T-helper 22 cell (primary cell): ENCODE data around the gene ECPAS.
"Not testable (repeated sequence)": the region's sequence is repeated elsewhere in the genome, so short reads cannot be mapped to it uniquely, and the experiment has no call there.

Experiments
- DNase-seq: peaks from one replicate; pipeline ENCODE4 v3.0.0-alpha.2; 2020; ENCODE audit warnings: low read depth

ECPAS gene, protein sequence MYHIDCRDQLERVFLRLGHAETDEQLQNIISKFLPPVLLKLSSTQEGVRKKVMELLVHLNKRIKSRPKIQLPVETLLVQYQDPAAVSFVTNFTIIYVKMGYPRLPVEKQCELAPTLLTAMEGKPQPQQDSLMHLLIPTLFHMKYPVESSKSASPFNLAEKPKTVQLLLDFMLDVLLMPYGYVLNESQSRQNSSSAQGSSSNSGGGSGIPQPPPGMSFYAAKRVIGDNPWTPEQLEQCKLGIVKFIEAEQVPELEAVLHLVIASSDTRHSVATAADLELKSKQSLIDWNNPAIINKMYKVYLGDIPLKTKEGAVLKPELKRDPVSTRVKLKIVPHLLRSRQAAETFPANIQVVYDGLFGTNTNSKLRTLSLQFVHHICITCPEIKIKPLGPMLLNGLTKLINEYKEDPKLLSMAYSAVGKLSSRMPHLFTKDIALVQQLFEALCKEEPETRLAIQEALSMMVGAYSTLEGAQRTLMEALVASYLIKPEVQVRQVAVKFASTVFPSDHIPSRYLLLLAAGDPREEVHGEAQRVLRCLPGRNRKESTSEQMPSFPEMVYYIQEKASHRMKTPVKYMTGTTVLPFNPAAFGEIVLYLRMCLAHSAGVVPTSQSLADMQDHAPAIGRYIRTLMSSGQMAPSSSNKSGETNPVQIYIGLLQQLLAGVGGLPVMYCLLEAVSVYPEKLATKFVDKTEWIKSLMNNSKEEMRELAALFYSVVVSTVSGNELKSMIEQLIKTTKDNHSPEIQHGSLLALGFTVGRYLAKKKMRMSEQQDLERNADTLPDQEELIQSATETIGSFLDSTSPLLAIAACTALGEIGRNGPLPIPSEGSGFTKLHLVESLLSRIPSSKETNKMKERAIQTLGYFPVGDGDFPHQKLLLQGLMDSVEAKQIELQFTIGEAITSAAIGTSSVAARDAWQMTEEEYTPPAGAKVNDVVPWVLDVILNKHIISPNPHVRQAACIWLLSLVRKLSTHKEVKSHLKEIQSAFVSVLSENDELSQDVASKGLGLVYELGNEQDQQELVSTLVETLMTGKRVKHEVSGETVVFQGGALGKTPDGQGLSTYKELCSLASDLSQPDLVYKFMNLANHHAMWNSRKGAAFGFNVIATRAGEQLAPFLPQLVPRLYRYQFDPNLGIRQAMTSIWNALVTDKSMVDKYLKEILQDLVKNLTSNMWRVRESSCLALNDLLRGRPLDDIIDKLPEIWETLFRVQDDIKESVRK (N-terminal part only)

DNA sequence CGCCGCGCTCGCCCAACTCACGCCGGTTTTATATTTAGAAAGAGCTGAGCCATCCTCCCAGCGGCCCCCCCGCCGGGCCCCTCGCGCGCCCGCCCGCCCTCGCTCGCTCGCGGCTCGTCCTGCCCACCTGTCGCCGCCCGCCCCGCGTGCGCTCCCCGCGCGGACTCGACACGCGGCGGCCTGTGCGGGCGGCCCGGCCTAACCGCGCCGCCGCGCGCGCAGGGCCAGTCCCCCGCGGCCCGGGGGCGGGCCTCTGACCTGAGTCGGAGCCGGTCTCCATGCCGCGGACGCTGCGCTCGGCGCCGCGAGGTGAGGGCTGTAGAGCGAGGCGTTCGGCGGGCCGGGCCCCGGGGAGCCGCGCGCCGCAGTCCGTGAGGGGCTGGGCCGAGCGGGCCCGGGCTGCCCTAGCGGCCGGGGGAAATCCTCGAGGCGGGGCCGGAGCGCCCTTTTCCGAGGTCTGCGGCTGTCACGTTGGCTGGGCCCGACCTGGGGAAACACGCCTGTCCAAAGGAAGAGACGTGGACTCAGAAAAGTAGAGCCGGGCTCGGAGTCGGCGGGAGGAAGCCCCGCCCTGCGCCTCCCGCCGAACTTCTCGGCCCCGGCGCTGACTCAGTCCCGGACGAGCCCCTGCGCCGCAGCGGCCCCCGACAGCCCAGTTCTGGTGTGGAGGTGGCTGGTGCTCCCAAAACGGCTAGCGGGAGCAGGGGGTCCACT lies at the start of gene ECPAS:
ECPAS (minus strand) TSS at position 526 of the 714 bp plus-strand sequence. CDS start 11,465 bp downstream, outside the sequence.
- peak; percentile 43 for DNase-seq

DNA sequence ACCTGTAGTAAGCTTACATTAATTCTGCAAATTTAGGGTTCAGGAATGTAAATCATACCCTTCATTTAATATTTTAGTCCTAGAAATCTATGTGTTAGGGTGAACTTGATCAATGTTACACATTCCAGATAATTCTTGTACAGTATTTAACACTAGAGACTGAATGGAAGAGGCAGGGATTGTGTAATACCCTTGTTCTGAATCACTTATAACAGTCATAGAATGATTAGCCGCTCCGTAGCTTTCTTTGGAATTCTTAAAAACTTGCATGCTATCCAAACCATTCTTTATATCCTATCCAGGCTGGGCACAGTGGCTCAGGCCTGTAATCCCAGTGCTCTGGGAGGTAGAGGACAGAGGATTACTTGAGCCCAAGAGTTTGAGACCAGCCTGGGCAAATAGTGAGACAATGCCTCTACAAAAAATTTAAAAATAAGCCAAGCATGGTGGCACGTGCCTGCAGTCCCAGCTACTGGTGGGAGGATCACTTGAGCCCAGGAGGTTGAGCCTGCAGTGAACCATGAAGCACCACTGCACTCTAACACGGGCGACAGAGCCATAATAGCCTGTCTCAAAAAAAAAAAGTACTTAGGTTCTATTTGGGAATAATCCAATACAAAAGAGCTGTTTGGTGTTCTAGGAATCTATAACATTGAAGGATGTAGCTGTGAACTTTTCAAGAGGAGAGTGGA lies 49.1 kb upstream of the ECPAS start:
- DNase-seq, result no peak

DNA sequence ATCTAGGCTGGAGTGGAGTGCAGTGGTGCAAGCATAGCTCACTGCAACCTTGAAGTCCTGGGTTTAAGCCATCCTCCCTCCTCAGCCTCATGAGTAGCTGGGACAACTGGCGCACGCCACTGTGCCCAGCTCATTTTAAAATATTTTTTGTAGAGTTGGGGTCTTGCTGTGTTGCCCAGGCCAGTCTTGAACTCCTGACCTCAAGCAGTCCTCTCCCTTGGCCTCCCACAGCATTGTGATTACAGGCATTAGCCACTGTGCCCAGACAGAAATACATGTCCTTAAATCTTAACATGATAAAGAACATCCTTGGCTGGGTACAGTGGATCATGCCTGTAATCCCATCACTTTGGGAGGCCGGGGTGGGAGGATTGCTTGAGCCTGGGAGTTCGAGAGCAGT lies 47.5 kb upstream of the ECPAS start:
- no peak for DNase-seq

DNA sequence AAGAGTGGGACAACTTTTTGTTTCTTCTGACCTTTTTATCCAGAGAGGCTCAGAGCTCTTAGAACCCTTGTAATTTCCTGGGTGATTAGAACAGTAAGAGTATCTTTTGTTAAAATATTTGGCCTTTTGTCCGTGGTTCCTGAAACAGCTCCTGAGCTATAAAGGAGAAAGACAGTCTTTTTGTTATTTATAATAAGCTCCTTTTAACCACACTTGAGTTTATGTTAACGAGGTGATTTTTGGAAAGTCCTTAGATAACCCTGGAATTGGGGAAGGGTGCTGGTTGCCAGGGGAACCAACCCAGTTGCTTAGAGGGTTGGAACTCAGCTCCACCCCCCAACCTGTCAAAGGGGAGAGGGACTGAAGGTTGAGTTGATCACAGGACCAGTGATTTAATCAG lies 45.6 kb upstream of the ECPAS start:
- DNase-seq, result no peak

DNA sequence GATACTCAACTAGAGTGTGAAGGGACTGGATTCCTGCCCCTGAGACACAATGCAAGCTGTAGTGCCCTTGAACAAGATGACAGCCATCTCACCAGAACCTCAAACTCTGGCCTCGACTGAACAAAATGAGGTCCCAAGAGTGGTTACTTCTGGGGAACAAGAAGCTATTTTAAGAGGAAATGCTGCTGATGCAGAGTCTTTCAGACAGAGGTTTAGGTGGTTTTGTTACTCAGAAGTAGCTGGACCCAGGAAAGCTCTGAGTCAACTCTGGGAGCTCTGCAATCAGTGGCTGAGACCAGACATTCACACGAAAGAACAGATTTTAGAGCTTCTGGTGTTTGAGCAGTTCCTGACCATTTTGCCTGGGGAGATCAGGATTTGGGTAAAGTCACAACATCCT lies 43.2 kb upstream of the ECPAS start:
- DNase-seq, result no peak

DNA sequence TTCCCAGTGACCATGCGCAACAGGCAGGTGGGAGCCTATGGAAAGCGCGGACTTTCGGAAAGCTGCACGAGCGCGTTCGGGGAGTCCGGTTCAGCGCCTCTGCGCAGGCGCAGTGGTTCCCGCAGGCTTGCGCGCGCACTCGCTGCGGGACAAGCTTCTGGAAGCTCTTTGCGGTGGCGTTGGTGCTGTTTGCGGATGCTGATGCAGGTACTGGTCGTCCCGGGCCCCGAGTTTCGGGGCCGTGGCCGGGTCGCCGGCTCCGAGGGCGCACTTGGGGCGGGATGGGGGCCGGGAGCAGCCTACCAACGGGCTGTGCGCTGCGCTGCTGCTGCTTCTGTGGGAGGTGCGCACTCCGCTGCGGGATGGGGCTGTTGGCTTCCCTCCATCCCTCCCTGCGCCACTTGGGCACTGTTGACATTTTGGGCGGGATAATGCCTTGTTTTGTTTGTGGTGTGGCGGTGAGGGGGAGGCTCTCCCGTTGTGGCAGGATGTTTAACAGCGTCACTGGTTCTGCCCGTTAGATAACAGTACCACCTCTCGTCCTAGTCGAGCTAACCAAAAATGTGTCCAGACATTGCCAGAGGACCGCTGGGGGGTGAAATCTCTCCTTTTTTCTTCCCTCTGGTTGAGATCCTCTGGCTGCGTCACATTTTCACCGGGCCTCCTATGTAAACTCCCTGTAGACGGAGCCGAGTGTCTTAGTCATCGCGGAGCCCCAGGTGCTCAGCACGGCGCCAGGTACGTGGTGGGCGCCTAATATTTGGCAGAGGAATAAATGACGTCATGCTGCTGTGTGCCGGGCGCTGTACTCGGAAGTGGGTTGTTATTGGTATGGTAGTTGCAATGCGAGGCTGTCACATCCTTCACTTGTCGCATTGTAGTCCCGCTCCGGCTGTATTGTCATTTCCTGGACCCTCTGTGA lies 41.1 kb upstream of the ECPAS start, which contains the start of gene ZNF483:
ZNF483 (plus strand) TSS at position 124 of the 922 bp plus-strand sequence. CDS start 2,217 bp downstream, outside the sequence.
- DNase-seq, result peak; percentile 71

DNA sequence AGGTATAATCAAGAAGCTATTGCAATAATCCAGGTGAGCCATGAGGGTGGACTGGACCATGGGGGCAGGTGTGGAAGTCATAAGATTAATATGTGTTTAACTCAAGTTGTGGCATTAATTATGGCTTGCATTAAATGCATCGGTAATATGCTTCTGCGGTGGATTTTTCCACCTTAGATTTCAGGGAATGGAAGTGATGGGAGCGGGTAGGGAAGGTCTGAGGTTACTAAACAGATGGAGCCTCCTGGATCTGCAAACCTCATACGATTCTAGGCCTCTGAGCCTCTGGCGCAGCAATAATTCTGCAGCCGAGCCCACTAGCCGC lies 40.5 kb upstream of the ECPAS start:
- no peak for DNase-seq

DNA sequence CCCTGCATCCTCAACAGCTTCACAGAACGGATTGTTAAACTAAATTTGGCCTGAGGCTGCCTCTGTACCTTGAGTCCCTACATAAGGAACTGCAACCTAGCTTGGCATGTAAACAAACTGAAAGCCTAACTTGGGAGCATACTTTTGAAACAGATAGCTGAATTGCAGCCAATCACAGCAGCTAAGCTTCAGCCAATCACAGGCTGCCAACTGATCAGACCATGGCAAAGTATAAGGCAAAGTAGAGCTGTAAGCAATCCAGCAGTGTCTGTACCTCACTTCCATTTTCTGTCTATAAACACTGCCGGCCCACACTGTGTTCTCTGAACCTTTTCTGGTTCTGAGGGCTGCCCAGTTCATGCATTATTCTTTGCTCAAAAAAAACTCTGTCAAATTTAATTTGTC lies 31.9 kb upstream of the ECPAS start:
- DNase-seq, result no peak

DNA sequence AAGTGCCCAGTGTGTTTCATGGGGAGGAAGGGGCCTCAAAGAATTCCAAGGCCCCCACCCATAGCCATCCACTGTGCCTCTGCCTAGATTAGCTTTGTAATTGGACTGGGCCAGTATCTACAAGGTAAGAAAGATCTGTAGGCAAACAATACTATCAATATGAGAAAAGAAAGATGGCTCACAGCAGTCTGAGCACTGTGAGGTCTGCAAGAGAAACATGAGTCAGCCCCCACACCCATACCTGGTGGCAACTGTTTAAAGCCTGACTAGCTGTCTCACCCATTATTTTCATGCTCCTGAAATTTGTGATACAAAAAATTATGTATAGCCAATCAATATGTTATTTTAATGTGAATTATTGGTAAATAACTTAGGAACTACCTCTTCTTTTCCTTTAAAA lies 30.8 kb upstream of the ECPAS start:
- no peak for DNase-seq

DNA sequence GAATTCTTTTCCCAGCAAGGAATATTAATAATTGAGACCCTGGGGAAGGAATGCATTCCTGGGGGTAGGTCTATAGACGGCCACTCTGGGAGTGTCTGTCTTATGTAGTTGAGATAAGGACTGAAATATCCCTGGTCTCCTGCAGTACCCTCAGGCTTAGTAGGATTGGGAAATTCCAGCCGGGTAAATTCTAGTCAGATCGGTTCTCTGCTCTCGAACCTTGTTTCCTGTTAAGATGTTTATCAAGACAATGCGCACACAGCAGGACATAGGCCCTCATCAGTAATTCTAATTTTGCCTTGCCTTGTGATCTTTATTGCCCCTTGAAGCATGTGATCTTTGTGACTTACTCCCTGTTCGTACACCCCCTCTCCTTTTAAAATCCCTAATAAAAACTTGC lies 27.4 kb upstream of the ECPAS start:
- DNase-seq, result not testable (repeated sequence)

DNA sequence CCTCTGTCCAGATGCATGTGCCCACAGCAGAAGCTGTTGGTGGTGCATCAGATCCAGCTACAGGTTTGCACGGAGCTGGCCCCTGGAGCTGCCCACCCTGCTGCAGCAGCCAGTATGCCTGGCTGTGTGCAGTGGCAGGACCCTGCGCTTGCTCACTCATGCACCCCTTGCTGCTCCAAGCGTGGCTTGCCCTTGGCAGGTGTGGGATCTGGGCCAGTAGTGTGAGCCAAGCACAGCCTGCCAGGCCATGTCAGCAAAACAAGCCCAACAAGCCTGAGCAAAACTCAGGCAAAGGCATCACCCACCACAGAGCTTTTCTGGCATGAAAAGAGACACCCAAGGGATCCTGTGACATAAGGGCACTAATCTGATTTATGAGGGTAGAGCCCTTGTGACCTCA lies 18.3 kb upstream of the ECPAS start:
- no peak for DNase-seq

DNA sequence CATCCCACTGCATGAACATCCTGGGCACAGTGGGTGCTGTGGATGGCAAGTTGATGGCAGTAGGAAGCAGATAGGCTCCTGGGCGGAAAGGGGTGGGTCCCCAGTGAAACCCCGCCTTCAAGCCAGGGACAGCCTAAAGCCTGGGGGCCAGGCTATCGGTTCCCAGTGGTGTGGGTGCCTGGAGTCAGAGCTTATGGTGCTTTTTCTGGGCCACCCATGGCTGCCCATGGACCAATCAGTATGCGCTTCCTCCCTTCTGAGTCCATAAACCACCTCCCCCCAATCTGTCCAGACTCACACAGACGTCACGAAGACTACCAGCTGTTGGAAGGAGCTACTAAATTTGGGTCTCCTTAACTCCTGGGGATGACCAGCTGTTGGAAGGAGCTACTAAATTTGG lies 17.5 kb upstream of the ECPAS start:
- no peak for DNase-seq

DNA sequence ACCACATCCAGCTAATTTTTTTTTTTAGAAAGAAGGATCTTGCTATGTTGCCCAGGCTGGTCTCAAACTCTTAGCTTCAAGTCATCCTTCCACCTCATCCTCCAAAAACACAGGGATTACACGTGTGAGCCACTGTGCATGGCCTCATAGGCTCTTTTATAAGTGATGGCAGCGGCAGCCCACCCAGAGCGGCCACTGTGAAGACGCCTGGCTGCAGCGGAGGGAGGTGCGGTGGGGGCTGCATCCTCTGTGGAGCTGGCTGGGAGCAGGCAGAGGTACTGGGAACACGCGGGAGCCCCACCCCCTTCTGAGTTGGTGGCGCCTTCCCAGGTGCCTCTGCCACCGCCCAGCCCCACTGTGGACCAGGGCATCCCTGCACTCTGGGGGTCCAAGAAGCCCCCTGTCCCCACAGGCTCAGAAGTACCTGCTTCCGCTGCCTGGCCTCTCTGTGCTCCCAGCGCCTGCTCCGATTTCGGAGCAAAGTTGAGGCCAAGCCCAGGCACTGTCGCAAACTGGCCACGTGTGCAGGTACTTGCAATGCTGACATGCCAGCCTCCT lies 16.9 kb upstream of the ECPAS start:
- DNase-seq, result no peak

DNA sequence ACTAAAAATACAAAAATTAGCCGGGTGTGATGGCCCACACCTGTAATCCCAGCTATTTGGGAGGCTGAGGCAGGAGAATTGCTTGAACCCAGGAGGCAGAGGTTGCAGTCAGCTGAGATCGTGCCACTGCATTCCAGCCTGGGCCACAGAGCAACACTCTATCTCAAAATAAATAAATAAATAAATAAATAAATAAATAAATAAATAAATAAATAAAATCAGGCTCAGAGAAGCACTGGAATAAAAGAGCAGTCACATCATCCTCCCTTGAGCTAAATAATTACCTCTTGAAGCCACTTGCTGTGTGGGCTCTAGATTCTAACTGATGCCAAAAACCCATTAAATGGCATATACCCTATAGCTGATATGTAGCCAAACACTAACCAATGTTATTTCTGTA lies 13.0 kb upstream of the ECPAS start:
- not testable (repeated sequence) for DNase-seq

DNA sequence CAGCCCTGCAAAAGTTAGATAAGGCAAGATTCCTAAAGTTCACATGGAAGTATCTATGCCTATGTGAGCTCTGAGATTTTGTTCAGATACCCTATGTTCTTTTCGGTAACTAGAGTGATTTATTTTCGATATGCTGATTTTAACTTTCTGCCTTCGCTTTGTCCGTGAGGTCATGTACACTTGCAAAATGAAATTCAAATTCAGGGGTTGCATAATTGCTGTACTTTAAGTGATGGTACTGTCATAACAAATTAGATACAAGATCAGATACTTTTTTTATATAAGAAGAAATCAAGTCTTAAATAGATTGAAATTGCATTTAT lies 350 bp upstream of the ECPAS start:
- no peak for DNase-seq

DNA sequence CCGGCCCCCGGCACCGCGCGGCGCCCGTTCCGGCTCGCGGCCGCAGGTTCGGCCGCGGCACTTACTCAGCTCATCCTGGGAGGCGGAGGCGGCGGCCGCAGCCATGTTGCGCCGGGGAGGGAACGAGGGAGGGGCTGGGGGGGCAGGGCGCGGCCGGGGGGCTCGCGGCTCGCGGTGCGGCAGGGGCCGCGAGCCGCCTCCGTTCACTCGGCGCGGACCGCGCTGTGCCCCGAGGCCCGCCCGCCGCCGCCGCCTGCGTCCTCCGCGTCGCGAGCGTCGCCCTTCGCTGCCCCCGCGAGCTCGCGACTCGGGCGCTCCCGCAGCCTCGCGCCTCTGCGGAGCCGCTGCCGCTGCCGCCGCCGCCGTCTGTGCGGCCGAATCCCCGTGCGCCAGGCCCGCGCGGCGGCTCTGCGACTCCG lies 735 bp downstream of the ECPAS start:
- peak; percentile 43 for DNase-seq

DNA sequence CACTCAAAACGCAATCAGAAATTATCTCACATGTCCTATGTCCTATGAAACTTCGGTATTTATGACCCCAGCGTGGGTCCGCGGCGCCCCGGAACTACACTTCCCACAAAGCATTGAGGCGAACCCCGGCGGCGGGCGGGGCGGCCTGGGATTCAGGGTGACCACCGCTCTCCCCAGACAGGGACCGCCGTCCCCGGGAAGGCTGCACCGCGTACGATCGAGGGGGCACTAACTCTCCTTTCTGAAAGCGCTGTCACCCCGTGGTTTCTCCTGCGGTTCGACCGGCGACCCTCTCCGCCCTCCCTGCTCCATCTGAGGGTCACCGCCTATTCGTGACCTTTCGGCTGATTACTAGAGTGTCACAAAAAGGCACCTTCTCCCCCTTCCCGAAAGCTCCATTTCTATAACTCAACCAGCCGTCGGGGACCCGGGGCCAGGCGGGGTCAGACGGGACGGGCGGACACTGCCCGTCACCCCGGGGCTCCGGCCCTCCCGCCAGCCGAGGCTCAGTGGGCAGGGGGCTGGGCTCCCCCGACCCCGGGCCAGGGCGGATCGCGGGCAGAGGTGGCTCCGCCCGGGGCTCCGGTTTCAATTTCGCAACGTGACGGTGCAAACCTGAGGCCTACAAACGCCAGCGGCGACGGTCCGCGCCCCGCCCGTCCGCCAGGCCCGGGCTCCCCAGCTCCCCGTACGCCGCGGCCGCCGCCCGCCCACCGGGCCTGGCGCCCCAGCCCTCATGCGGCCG lies 1.3 kb downstream of the ECPAS start:
- DNase-seq, result peak; percentile 34

DNA sequence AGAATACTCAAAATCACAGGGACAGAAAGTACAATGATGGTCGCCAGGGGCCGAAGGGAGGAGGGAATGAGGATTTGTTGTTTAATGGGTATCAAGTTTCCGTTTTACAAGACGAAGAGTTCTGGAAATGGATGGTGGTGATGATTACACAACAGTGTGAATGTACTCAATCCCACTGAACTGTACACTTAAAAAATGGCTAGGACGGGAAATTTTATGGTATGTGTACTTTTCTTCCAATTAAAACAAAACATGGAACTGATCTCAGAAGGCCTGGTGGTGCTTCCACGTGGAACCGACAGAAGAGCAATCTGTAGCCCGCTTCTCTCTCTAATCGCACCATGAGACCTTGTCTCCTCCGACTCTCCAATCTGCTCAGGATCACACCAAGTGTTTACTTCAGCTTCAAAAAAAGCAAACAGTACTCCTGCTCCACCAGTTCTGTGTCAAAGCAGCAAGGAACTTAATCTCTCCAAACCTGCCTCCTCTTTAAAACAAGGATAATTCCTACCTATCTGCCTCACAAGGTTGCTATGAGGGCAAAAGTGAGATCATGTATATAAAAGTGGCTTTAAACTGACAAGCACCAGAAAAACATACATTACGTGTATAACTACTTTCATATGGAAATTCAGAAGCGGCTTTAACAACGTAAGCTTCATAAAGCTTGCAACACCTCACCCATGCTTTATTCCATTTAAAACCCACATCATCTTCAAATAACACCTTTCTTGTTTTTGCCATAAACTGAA lies 2.1 kb downstream of the ECPAS start:
- no peak for DNase-seq
